MM.1S (cell line): ENCODE measurements around the gene TSHZ3.

Experiments
- CTCF ChIP-seq: fragments of 300-600 bp; sonication (generic); IDR thresholded peaks from 2 replicates; pipeline ENCODE4 v1.5.1; 2016; ENCODE audit warnings: antibody characterized with exemption, low read length, mixed read lengths
- EZH2 ChIP-seq: fragments of 300-600 bp; sonication (generic); optimal IDR thresholded peaks from 2 replicates; pipeline ENCODE3; 2017; ENCODE audit warnings: low read depth, mild to moderate bottlenecking, antibody characterized with exemption, low read length, mixed read lengths
- EZH2phosphoT487 ChIP-seq: fragments of 300-600 bp; sonication (generic); IDR thresholded peaks from 2 replicates; pipeline ENCODE4 v1.6.1; 2018; ENCODE audit warnings: antibody characterized with exemption, low read length

- TF ChIP-seq EZH2phosphoT487 = no peak
- TF ChIP-seq EZH2 = no peak
- no peak for TF ChIP-seq CTCF
These were observed 88.9 kb downstream of the TSHZ3 start for GRCh38 chr19:31260171-31260933.
